AG10803 (cell line): ENCODE results near the gene APOB.

ENCODE experiments used
- DNase-seq: peaks from one replicate; pipeline ENCODE4 v3.0.0; 2010; ENCODE audit warnings: low read depth
- H3K4me3 ChIP-seq: 2 replicates; pipeline ENCODE4 v1.5.1; 2011; ENCODE audit warnings: mild to moderate bottlenecking, low read length, control low read depth
- CTCF ChIP-seq: conservative IDR thresholded peaks from 2 replicates; pipeline ENCODE4 v1.5.1; 2011; ENCODE audit warnings: mild to moderate bottlenecking, low read length, control low read depth, inconsistent platforms

The APOB gene

GRCh38 chr2:21043744-21044532 lies at the start of gene APOB:
Gene APOB (minus strand): TSS chr2:21044073. CDS start chr2:21043945, 128 bp downstream.
- DNase-seq = no peak
- TF ChIP-seq CTCF = no peak
- H3K4me3 ChIP-seq = no peak within 1 kb of the TSS

- no peak for TF ChIP-seq CTCF
- DNase-seq = no peak
- H3K4me3 ChIP-seq = no peak overlapping the region
These were observed 48.5 kb upstream of the APOB start for GRCh38 chr2:21092308-21092869.

- no peak for TF ChIP-seq CTCF
- no peak overlapping the region for H3K4me3 ChIP-seq
These were observed 40.5 kb upstream of the APOB start for GRCh38 chr2:21084401-21084800.

GRCh38 chr2:21083482-21083881 lies 39.6 kb upstream of the APOB start:
- TF ChIP-seq CTCF = no peak
- H3K4me3 ChIP-seq = no peak overlapping the region
- no peak for DNase-seq

More at GRCh38 chr2:21084401-21084800, 40.5 kb upstream of the APOB start:
- DNase-seq = no peak

GRCh38 chr2:21078296-21078695 lies 34.4 kb upstream of the APOB start:
- H3K4me3 ChIP-seq = no peak overlapping the region
- TF ChIP-seq CTCF = no peak
- no peak for DNase-seq

GRCh38 chr2:21072477-21073242 lies 28.8 kb upstream of the APOB start:
- H3K4me3 ChIP-seq = no peak overlapping the region
- no peak for TF ChIP-seq CTCF
- no peak for DNase-seq
